Peyer's patch (tissue), 4 donors: ENCODE measurements around the gene SEC22A. TPM values are rescaled to one million over a fixed set of nuclear protein-coding genes. Genes with fewer than 3 reads are reported as not detected.

ENCODE experiments used
- DNase-seq, 3 donors: peaks; one replicate each; pipeline ENCODE4 v3.0.0-alpha.2; 2017 to 2019
- H3K27ac ChIP-seq, 4 donors: fragments of 200-600 bp; sonication (generic); one replicate each; pipeline ENCODE4 v1.5.1; 2016 to 2019
- H3K27me3 ChIP-seq, 2 donors: fragments of 200-600 bp; sonication (generic); one replicate each; pipeline ENCODE4 v1.5.1; 2019
- H3K36me3 ChIP-seq, 3 donors: fragments of 200-600 bp; sonication (generic); one replicate each; pipeline ENCODE4 v1.5.1; 2016 to 2019
- H3K4me1 ChIP-seq, 4 donors: fragments of 200-600 bp; sonication (generic); one replicate each; pipeline ENCODE4 v1.5.1; 2016 to 2019
- H3K4me3 ChIP-seq, 4 donors: fragments of 200-600 bp; sonication (generic); 1 replicate in 3 of 4; 2 replicates in 1 of 4; pipeline ENCODE4 v1.5.1; 2016 to 2019; ENCODE audit warnings: mild to moderate bottlenecking in 1 of 4
- H3K9me3 ChIP-seq, 4 donors: fragments of 200-600 bp; sonication (generic); one replicate each; pipeline ENCODE4 v1.5.1; 2016 to 2019; ENCODE audit warnings: mild to moderate bottlenecking in 1 of 4
- POLR2A ChIP-seq, 2 donors: fragments of 450-650 bp; IDR thresholded peaks; one replicate each; pipeline ENCODE4 v1.5.1; 2017; ENCODE audit warnings: antibody characterized with exemption in 2 of 2, mild to moderate bottlenecking in 2 of 2, moderate library complexity in 2 of 2
- total RNA-seq, 4 donors: library from RNA; depleted of rRNA; stranded (reverse); fragments of >200 nt; gene quantifications; one replicate each; pipeline ENCODE4 v1.1.0, GENCODE V29; 2016
- TF ChIP-seq, protein P1 (sequence below), 6 experiments: fragments of 450-650 bp in 4 of 6; fragments of 200-600 bp in 2 of 6; sonication (generic) in 1 of 6; IDR thresholded peaks; one replicate each; pipeline ENCODE4 v1.5.1; 2017 to 2019; ENCODE audit warnings: antibody characterized with exemption in 6 of 6, mild to moderate bottlenecking in 3 of 6, moderate library complexity in 1 of 6

SEC22A gene
- total RNA-seq, 4 donors from 2014 or later, result 9.9 to 21.7 (median 16.5) TPM

GRCh38 chr3:123180791-123181190 lies 21.0 kb upstream of the SEC22A start:
- Histone ChIP-seq H3K9me3 (no peaks in the 10 kb centered on the region), H3K27me3 (no peaks in the 10 kb centered on the region), H3K36me3 (no peaks in the 10 kb centered on the region), H3K27ac (no peak overlapping the region), H3K4me1 (no peaks in the 10 kb centered on the region), H3K4me3 (no peak overlapping the region)
- TF ChIP-seq POLR2A (IDR thresholded peaks at IDR 0.05), result no peak
- TF ChIP-seq, protein P1, sequence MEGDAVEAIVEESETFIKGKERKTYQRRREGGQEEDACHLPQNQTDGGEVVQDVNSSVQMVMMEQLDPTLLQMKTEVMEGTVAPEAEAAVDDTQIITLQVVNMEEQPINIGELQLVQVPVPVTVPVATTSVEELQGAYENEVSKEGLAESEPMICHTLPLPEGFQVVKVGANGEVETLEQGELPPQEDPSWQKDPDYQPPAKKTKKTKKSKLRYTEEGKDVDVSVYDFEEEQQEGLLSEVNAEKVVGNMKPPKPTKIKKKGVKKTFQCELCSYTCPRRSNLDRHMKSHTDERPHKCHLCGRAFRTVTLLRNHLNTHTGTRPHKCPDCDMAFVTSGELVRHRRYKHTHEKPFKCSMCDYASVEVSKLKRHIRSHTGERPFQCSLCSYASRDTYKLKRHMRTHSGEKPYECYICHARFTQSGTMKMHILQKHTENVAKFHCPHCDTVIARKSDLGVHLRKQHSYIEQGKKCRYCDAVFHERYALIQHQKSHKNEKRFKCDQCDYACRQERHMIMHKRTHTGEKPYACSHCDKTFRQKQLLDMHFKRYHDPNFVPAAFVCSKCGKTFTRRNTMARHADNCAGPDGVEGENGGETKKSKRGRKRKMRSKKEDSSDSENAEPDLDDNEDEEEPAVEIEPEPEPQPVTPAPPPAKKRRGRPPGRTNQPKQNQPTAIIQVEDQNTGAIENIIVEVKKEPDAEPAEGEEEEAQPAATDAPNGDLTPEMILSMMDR (IDR thresholded peaks at IDR 0.05), result no peak
- no peak for DNase-seq

DNA sequence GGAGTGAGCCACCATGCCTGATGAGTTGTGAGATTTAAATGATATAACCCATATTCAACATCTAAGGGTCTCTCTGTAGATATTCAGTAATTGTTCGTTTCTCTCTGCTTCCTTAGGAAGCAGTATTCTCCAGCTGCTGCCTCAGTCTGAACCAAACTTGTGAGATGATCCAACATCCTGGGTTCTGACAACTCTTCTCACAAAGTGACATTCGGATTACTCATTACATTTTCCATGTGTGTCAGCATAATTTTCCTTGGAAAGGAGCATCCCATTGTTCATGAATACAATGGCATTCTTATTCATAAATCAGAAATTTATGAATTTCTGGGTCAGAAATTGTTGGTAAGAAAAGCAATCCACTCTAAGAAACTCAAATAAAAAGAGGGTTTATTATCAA lies 15.0 kb upstream of the SEC22A start:
- no peak overlapping the region for H3K4me3 ChIP-seq

DNA sequence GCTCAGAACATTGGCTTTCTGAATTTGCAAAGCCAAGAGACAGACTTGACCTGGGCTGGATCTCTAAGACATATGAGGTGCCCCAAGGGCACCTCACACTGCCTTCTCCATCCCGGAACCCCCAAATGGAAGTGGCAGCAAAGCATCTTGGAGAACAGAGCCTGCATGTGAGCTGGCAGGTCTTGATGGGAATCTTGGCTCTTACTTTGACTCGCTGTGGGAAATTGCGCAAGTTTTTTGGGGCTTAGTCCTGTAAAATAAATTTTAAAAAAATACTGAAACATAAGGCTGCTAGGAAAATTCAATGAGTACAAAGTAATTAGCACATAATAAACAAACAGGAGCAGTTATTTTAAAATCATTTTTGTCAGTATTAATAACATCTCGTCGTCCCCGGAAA lies 13.7 kb upstream of the SEC22A start:
- TF ChIP-seq, protein P1 (IDR thresholded peaks at IDR 0.05), result no peak
- no peak for TF ChIP-seq POLR2A (IDR thresholded peaks at IDR 0.05)
- DNase-seq, result no peak
- H3K9me3 ChIP-seq, result no peaks in the 10 kb centered on the region
- H3K4me1 ChIP-seq, result no peaks in the 10 kb centered on the region
- no peaks in the 10 kb centered on the region for H3K27me3 ChIP-seq
- H3K36me3 ChIP-seq, result no peaks in the 10 kb centered on the region
- no peak overlapping the region for H3K4me3 ChIP-seq
- no peak overlapping the region for H3K27ac ChIP-seq

More for the DNA sequence above, 15.0 kb upstream of the SEC22A start:
- H3K27me3 ChIP-seq, result no peaks in the 10 kb centered on the region
- no peak for TF ChIP-seq POLR2A (IDR thresholded peaks at IDR 0.05)
- TF ChIP-seq, protein P1 (IDR thresholded peaks at IDR 0.05), result no peak
- H3K4me1 ChIP-seq, result no peaks in the 10 kb centered on the region
- no peaks in the 10 kb centered on the region for H3K9me3 ChIP-seq
- no peak for DNase-seq
- H3K36me3 ChIP-seq, result no peaks in the 10 kb centered on the region
- no peak overlapping the region for H3K27ac ChIP-seq

DNA sequence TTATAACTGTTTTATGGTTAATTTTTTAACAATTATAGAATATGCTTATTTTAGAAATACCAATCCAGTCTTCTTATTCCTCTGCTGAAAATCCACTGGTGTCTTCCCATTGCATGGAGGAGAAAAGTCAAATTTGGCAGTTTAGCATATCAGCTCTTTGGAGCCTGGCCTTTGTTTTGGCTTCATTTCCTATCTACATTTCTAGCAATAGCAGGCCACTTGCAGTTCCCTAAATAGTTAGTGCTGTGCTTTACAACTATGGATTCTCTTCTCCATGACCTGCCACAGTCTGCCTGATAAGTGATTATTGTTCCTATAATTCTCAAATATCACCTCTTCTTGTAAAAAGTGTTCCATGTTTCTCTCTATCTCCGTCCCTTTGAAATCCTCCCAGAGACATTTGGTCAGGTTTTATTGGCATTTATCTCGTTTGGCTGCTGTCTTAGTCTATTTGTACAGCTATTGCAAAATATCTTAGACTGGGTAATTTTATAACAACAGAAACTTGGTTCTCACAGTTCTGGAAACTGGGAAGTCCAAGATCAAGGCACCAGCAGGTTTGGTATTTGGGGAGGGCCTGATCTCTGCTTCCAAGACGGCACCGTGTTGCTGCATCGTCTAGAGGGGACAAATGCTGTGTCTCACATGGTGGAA lies 8.2 kb upstream of the SEC22A start:
- no peaks in the 10 kb centered on the region for H3K36me3 ChIP-seq
- no peak overlapping the region for H3K4me3 ChIP-seq
- no peak overlapping the region for H3K27ac ChIP-seq
- no peaks in the 10 kb centered on the region for H3K27me3 ChIP-seq
- no peak for DNase-seq
- TF ChIP-seq POLR2A (IDR thresholded peaks at IDR 0.05), result no peak
- TF ChIP-seq, protein P1 (IDR thresholded peaks at IDR 0.05), result no peak
- H3K9me3 ChIP-seq, result no peaks in the 10 kb centered on the region
- no peaks in the 10 kb centered on the region for H3K4me1 ChIP-seq

DNA sequence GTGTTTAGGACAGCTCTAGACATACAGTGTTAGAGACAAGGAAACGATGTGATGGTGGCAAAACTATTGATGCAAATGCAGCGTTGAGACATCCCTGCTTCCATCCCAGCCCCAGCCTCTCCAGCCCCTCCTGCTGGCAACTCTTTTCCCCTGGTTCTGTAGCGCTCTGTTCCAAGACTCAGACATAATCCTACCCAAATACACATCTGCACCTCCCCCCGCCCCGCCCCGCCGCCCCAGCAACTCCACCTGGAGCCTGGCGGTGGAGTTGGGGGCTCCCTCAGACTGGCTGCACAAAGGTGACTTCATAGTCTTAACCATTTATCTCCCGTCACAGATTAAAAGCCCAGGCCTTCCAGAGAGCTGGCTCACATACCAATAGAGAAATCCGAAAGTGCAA lies 7.2 kb upstream of the SEC22A start:
- no peaks in the 10 kb centered on the region for H3K9me3 ChIP-seq
- no peaks in the 10 kb centered on the region for H3K4me1 ChIP-seq
- H3K27ac ChIP-seq, result no peak overlapping the region
- no peak overlapping the region for H3K4me3 ChIP-seq
- H3K27me3 ChIP-seq, result no peaks in the 10 kb centered on the region
- no peaks in the 10 kb centered on the region for H3K36me3 ChIP-seq
- peak in 1 of 3 donors; percentile 56 for DNase-seq
- TF ChIP-seq, protein P1 (IDR thresholded peaks at IDR 0.05), result peak in 3 of 6 experiments; percentile 24 to 43 (median 35)
- no peak for TF ChIP-seq POLR2A (IDR thresholded peaks at IDR 0.05)
